HG02678 (cell line): ENCODE data around the gene OSGIN1.

Source experiments
- ATAC-seq: cut with Tn5 transposase; IDR thresholded peaks from one replicate; pipeline ENCODE4 v1.9.1; 2021; ENCODE audit warnings: mild to moderate bottlenecking, moderate library complexity; ENCODE audit not compliant: unreplicated experiment

Gene OSGIN1

GRCh38 chr16:83969771-83970429 lies 16.9 kb downstream of the OSGIN1 start:
- no peak for ATAC-seq

GRCh38 chr16:83970430-83970815 lies 17.4 kb downstream of the OSGIN1 start:
- no peak for ATAC-seq

- no peak for ATAC-seq
Measured at GRCh38 chr16:83971165-83972130, 18.4 kb downstream of the OSGIN1 start.

DNA sequence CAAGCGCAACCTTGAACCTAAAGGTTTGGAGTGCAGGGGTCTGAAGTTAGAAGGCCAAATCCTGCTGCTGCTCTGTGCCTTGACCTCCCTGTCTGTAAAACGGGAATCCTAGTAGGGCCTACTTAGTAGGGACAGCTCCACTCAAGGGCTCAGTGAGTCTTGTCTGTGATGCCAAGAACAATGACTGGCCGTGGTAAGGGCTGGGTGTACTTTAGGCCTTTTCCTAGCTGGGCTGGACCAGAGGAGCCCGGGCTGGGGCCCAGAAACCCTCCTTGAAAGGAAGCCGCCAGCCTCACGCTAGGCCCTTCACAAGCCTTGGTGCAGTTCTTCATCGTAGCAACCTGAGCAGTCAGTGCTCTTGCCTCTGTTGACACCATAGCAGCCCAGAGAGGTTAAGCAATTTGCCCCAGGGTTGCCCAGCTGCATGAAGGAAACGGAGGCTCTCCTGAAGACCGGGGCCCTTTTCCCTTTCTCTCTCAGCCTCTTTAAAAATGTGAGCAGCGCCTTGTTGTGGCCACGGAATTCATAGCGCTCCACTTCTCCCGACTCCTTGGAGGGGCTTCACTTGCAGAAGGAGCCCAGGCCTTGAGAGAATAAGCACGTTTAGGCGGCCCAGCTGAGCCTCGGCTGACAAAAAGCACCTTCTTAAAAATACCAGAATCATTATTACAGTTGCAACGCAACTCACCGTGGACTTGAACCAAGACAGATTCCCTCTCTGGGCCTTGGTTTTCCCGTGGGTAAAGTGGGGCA lies 19.4 kb downstream of the OSGIN1 start:
- ATAC-seq, result no peak

DNA sequence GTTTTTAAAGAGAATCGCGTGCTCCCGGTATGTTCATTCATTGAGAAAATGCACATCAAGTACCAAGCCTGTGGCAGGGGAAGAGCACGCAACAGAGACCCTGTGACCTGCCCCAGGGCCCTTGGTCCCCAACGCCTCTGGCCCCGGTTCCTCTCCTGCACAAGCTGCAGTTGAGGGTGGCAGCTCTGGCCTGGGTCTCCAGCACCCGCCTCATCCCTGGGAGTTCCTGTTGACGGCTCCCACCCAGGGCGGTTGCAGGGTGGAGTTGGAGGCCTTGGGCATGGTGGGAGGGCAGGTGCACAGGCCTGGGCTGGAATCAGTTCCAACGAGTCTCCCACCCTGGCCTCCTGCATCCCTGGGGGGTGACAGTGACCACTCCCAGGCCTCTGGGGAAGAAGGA lies 20.0 kb downstream of the OSGIN1 start:
- no peak for ATAC-seq

DNA sequence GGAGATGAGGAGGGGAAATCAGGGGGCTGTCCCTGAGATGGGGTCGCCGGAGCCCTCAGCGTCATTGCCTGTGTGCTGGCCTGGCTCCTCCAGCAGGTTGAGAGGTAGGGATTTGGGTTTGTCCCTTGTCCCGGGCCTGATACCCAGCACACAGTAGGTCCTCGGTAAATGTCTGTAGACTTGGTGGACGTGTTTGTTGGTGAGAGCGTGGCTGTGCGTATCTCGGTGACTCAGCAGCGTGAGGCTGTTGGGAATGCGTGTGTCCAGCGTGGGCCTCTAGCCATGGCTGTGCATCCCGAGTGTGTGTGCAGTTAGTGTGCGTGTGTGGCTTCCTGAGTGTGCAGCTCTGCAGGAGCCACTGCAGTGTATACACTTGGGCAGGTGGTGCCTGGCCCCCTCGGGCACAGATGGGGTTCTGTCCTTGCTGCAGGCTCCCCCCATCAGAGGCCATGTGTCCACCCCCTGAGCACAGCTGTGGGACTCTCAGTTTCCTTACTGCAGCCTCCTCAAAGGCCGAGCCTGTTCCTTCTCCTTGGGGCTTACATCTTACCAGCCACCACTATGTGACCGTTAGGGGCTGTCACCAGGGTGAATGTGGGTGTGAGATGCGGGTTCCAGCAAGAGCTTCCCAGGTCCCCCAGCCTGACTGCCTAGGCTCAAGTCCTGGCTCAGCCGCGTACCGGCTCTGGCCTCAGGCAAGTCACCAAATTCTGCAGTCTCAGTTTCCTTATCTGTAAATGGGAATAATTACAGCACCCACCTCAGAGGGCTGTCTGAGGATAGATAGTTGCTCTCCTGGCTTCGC lies 20.7 kb downstream of the OSGIN1 start:
- no peak for ATAC-seq

- ATAC-seq, result no peak
Measured at GRCh38 chr16:83974475-83974874, 21.4 kb downstream of the OSGIN1 start.

DNA sequence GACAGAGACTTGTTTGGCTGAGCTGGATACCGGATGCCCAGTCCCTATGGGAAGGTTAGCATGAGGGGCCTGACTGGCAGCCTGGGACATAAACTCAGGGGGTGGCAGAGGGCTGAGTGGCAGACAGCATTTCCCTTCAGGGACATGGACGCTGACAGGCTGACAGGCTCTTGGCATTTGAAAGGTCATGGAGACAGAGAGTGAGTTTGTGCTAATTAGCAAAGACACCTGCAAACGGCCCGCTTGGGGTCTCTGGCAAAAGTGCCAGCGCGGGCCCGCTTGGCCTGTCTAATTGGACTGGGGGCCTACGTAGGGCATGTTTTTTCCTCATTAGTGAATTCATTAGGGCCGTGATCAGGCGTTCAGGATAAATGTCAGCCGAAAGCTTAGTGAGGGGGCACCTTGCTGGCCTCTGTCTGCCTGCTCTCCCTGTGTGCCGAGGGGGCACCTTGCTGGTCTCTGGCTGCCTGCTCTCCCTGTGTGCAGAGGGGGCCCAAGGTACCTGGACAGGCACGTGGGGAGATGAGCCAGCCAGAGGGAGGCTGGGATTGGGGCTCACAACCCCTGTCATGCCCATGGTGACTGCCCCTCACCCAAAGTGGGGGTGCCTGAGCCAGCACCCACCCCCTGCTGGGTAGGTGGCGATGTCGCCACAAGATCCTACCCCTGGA lies 22.7 kb downstream of the OSGIN1 start:
- ATAC-seq, result no peak

DNA sequence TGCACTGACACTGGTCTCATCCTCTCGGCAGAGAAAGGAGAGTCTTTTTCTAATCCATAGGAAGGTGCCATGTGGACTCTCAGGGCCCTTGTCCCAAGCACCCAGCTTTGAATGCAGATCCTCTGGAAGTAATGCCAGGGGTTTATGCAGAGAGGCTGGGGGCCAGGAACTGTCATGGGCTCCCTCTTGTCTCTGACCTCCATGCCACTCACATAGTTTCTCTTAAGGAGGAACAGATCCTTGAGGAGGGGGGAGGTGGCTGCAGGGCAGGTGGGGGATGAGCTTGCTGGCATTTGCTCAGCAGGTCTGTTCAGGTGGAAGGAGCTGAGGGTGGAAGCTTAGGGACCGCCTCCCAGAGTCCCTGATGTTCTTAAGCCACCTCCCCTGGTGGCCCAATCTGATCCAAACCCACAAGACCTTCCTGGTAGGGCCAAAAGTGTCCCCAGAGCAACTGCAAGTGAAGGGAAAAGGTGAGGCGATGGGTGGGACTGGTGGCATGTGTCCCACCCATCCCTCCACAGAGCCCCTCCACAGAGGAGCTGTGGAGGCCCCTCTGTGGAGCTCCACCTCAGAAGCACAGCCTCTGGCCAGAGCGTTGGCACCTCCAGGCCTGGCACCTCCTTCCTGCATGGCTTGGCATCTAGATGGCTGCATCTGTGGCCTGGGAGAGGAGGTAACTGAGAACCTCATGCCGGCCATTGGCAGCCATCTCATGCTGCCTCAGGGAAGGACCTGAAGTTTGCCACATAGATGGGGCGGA lies 24.2 kb downstream of the OSGIN1 start:
- ATAC-seq, result no peak

DNA sequence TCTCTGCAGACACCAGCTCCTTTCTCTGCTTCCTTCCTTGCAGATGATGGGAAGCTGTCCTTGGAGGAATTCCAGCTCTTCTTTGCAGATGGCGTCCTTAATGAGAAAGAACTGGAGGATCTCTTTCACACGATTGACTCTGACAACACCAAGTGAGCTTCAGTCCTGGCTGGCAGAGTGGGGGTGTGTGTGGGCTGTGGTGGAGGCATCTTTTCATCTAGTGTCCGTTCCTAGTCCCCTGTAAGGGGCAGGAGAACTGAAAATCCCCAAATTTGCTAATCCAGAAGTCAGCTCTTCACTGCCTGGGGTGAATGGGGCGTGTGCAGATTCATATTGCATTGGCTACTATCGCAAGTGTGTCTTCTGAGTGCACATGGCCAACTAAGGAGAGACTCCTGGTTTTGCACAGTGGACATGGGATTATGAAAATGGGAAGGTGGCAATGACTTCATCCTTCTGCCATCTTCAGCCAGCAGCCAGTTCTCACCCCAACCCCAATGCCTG lies 25.4 kb downstream of the OSGIN1 start:
- no peak for ATAC-seq

- ATAC-seq, result no peak
Measured at GRCh38 chr16:83979441-83979840, 26.4 kb downstream of the OSGIN1 start.

DNA sequence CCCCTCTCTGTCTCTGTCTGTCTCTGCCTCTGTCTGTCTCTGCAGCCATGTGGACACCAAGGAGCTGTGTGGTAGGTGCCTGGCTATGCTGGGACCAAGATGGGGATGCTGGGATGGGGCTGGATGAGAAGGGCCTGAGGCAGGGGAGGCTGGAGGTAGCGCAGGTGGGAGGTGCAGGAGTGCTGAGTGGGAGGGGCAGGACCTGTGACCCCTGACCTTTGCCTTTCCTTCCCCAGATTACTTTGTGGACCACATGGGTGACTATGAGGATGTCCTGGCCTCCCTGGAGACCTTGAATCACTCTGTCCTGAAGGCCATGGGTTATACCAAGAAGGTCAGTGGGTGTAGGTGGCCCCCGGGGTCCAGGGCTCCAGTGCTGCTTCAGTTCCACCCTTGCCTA lies 27.8 kb downstream of the OSGIN1 start:
- ATAC-seq, result no peak

DNA sequence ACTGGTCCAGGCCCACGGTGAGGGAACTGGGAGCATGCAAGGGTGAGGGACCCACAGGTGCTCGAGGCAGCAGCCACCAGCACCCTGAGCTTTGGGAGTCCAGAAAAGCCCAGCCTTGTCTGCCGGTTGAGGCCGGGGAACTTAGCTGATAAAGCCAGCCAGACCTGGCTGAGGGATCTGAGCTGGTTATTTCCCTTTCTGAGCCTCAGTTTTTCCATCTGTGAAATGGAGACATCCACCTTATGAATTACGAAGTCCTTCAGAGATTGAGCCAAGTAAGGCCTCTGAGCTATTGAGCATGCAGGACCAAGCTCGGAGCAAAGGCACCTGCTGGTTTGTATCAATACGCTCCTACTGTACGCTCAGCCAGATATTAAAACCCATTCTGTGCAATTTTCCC lies 28.8 kb downstream of the OSGIN1 start:
- no peak for ATAC-seq

GRCh38 chr16:83983491-83983890 lies 30.5 kb downstream of the OSGIN1 start:
- no peak for ATAC-seq

DNA sequence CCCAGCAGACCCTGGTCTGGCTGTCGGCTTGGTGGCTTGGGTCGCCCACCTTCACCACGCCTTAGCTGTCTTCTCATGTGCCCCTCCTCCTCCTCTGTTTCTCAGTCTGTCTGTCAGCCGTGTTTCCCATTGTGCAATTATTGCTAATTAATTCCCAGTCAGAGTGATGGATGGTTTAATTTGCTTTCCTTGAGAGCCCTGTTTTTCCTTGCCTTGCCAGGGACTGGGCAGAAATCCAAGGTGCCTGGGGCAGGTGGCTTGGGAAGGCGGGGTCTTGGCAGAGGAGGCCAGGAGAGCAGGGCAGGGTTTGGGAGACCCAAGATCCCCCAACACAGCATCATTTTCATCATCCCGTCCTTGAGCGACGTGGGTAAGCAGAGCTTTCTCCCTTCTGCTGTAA lies 36.3 kb downstream of the OSGIN1 start:
- ATAC-seq, result no peak

DNA sequence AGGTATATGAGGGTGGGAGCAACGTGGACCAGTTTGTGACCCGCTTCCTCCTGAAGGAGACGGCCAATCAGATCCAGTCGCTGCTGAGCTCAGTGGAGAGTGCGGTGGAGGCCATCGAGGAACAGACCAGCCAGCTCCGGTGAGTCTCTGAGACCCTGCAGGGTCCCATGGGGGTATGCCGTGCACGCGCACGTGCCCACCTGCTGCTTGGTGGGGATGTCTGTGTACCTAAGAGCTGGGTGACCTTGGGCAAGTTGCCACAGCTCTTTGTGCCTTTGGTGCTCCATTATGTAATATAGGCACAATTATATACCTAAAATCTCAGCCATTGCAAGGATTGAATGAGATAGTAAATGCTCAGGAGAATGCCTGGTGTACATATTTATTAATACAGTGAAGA lies 37.5 kb downstream of the OSGIN1 start:
- ATAC-seq, result no peak

DNA sequence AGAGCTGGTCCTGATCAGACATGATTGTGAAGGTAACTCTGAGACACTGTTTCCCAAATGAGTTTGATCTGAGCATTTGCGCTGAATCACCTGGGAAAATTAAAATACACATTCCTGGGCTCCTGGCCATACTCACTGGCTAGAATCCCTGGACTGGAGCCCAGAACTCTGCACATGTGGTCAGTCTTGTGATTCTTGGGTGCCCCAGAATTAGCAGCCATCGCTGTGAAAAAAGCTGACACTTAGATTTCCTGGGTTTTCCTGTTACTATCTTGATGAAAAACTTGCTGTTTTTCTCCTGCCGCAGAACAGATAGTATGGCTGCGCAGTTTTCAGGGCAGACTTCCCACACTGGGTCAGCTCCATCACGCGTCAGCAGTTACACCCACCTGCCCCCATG lies 39.6 kb downstream of the OSGIN1 start:
- ATAC-seq, result no peak

DNA sequence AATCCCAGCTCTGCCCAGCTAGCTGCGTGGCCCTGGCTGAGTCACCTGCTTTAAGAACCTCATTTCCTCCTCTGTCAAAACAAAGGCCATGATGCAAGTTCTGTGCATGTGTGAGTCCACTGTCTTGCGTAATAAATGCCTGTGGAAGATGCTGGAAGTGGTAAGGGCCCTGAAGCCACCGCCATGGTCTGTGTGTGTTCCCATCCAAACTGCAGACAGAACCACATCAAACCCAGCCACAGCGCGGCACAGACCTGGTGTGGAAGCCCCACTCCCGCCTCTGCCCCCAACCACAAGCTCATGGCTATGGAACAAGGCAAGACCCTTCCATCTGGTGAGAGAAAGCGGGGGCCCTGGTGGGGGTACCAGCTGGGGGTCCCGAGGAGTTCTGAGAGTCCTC lies 41.0 kb downstream of the OSGIN1 start:
- ATAC-seq, result no peak

DNA sequence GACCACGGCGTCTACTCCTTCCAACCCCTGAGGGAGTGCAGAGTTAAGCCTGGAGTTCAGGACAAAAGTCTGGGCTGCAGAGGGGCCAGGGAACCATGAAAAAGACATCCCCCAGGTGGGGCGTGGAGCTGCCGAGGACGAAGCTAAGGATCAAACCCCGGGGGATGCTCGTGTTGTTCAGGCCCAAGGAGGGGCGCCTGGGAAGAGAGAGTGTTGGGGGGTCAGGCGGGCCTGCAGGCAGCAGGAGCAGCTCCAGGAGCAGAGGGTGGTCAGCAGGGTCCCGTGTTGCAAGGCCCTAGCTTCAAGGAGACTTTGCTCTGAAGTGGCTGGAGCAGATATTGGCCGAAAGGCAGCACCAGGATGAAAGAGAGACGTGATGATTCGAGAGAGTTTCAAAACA lies 41.7 kb downstream of the OSGIN1 start:
- ATAC-seq, result no peak
